Effector CD8-positive, alpha-beta T cell (primary cell): ENCODE measurements around the gene C1orf35.

Experiments used
- DNase-seq: peaks from one replicate; lab custom pipeline; 2025; lab: John Stamatoyannopoulos, UW

The C1orf35 gene

DNA sequence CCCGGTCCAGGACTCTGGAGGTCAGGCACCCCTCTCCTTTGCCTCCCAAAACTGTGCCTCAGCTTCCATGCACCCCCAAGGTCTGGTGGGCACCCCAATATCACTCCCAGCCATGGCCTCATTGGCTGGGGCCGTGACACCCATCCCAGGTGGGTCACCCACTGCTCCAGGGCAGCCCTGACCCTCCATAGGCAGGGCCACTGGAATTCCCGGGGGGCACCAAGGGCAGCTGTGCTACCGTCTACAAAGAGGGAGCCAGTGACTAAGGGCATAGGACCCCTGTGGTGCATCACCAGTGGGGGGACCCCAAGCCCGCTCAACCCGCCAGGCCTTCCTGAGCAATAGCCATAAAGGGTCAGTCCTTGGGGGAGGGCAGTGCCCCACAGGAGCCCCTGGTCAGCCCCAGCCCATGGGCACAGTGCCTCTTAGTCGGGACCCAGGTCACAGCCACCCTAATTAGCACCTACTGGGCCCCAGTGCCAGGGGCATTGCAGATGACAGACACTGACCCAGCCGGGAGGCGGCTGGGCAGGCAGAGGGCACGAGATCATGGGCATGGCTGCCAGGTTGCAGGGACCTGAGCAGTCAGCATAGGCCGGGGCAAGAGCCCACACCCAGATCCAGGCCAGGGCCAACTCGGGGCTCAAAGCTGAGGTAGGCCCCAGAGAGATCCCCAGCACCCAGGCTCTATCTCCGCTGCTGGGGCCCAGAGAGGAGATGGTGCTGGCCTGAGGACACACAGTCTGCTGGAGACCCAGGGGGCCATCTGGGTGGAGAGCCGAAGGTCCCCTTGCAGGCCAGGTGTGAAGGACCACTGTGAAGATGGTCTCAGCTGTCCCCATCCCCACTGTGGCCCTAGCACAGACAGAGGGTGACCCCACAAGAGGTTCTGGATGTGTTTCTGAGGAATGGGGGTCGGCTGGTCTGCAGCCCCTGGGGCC is 39.6 kb downstream of the C1orf35 start:
- no peak for DNase-seq

GRCh38 chr1:228062812-228063211 is 40.3 kb downstream of the C1orf35 start:
- DNase-seq: no peak

GRCh38 chr1:228062085-228062791 is 40.9 kb downstream of the C1orf35 start:
- DNase-seq: no peak

- no peak for DNase-seq
Observed at GRCh38 chr1:228061411-228062084, 41.6 kb downstream of the C1orf35 start.

DNA sequence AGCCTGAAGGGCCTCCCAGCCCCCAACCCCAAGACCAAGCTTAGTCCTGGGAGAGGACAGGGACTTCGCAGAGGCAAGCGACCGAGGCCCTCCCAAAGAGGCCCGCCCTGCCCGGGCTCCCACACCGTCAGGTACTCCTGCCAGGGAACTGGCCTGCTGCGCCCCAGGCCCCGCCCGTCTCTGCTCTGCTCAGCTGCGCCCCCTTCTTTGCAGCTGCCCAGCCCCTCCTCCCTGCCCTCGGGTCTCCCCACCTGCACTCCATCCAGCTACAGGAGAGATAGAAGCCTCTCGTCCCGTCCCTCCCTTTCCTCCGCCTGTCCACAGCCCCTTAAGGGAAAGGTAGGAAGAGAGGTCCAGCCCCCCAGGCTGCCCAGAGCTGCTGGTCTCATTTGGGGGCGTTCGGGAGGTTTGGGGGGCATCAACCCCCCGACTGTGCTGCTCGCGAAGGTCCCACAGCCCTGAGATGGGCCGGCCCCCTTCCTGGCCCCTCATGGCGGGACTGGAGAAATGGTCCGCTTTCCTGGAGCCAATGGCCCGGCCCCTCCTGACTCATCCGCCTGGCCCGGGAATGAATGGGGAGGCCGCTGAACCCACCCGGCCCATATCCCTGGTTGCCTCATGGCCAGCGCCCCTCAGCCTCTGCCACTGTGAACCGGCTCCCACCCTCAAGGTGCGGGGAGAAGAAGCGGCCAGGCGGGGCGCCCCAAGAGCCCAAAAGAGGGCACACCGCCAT is 42.5 kb downstream of the C1orf35 start:
- DNase-seq: no peak

DNA sequence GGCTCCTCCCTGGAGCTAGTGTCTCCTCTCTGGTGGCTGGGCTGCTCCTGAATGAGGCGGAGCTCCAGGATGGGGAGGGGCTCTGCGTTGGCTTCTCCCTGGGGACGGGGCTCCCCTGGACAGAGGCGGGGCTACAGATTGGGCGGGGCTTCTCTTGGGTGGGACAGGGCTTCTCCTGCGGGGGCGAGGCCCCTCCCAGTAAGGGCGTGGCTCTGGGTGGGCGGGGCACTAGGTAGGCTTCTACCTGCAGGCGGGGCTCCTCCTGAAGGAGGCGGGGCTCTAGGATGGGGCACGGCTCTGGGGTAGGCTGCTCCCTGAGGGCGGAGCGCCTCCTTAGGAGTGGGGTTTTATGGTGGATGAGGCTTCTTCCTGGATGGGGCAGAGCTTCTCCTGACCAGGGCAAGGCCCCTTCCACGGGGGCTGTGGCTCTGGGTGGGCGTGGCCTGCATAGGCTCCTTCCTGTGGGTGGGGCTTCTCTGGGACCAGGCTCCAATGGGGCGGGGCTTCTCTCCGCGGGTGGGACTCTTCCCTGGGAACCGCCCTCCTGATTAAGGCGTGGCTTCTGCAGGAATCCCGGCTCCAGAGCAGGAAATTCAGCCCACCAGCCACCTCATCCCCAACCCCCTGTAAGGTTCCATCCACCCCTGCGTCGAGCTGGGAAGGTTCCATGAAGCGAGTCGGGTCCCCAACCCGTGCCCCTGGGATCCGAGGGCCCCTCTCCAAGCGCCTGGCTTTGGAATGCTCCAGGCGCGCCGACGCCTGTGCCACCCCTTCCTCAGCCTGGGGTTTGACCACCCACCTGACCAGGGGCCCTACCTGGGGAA is 43.3 kb downstream of the C1orf35 start:
- DNase-seq: peak; percentile 63

- peak; percentile 63 for DNase-seq
Observed at GRCh38 chr1:228058949-228059633, 44.0 kb downstream of the C1orf35 start.

GRCh38 chr1:228058172-228058948 is 44.8 kb downstream of the C1orf35 start:
- no peak for DNase-seq
